Neural cell (in vitro differentiated cells): ENCODE results near the gene ACER1.

Experiments used
- EZH2 ChIP-seq: fragments of 200-600, 300-800 bp; shearing (Covaris generic), sonication (generic); IDR thresholded peaks from 2 replicates; pipeline ENCODE4 v1.6.1; 2014; ENCODE audit warnings: antibody characterized with exemption, low read length, borderline replicate concordance, mild to moderate bottlenecking; ENCODE audit not compliant: insufficient read depth, poor library complexity, severe bottlenecking
- MXI1 ChIP-seq: fragments of 450-650 bp; conservative IDR thresholded peaks from 2 replicates; pipeline ENCODE4 v1.6.1; 2014; ENCODE audit warnings: antibody characterized with exemption, mild to moderate bottlenecking; ENCODE audit not compliant: poor library complexity, severe bottlenecking
- SMC3 ChIP-seq: fragments of 450-650 bp; conservative IDR thresholded peaks from 2 replicates; pipeline ENCODE4 v1.6.1; 2014; ENCODE audit warnings: antibody characterized with exemption, mild to moderate bottlenecking, moderate library complexity; ENCODE audit not compliant: poor library complexity
- TF ChIP-seq, protein P1 (sequence below): fragments of 450-650 bp; IDR thresholded peaks from 2 replicates; pipeline ENCODE4 v1.5.1; 2014; ENCODE audit warnings: antibody characterized with exemption, mild to moderate bottlenecking, moderate library complexity; ENCODE audit not compliant: poor library complexity, severe bottlenecking
- TF ChIP-seq, protein P2 (sequence below): IDR thresholded peaks from 2 replicates; pipeline ENCODE4 v1.6.1; 2012; ENCODE audit warnings: borderline replicate concordance

DNA sequence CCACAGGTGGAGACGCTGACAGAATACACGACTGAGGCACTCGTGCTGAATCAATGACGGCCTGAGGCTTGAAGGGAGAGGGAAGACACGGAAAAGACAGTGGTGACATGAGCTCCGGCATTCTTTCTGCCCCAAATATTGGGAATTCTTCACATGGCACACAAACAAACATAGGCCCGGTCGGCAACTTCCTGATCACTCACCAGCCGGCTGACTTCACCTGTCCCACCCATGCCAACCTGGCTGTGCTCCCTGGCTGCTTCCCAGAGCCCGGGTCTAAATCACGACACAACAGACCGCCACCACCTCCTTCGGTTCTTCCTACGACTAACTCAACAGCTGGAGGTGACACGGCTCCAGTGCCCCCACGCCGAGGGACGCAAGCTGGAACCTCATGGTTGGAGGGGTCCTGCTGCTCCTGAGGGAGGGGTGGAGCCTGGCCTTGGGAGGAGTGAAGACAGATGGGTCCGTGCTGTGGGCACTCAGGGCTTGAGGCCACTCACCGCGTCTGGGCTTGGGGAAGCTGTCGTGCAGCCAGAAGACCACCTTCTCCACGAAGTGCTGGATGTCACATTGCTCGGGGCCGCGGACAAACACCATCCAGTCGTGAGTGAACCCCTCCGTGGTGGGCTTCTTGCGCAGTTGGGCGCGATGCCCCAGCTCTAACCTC, 63.2 kb downstream of the ACER1 start:
- TF ChIP-seq EZH2 (no peak), SMC3 (no peak), MXI1 (no peak)
- TF ChIP-seq, protein P1, sequence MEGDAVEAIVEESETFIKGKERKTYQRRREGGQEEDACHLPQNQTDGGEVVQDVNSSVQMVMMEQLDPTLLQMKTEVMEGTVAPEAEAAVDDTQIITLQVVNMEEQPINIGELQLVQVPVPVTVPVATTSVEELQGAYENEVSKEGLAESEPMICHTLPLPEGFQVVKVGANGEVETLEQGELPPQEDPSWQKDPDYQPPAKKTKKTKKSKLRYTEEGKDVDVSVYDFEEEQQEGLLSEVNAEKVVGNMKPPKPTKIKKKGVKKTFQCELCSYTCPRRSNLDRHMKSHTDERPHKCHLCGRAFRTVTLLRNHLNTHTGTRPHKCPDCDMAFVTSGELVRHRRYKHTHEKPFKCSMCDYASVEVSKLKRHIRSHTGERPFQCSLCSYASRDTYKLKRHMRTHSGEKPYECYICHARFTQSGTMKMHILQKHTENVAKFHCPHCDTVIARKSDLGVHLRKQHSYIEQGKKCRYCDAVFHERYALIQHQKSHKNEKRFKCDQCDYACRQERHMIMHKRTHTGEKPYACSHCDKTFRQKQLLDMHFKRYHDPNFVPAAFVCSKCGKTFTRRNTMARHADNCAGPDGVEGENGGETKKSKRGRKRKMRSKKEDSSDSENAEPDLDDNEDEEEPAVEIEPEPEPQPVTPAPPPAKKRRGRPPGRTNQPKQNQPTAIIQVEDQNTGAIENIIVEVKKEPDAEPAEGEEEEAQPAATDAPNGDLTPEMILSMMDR, result no peak
- TF ChIP-seq, protein P2, sequence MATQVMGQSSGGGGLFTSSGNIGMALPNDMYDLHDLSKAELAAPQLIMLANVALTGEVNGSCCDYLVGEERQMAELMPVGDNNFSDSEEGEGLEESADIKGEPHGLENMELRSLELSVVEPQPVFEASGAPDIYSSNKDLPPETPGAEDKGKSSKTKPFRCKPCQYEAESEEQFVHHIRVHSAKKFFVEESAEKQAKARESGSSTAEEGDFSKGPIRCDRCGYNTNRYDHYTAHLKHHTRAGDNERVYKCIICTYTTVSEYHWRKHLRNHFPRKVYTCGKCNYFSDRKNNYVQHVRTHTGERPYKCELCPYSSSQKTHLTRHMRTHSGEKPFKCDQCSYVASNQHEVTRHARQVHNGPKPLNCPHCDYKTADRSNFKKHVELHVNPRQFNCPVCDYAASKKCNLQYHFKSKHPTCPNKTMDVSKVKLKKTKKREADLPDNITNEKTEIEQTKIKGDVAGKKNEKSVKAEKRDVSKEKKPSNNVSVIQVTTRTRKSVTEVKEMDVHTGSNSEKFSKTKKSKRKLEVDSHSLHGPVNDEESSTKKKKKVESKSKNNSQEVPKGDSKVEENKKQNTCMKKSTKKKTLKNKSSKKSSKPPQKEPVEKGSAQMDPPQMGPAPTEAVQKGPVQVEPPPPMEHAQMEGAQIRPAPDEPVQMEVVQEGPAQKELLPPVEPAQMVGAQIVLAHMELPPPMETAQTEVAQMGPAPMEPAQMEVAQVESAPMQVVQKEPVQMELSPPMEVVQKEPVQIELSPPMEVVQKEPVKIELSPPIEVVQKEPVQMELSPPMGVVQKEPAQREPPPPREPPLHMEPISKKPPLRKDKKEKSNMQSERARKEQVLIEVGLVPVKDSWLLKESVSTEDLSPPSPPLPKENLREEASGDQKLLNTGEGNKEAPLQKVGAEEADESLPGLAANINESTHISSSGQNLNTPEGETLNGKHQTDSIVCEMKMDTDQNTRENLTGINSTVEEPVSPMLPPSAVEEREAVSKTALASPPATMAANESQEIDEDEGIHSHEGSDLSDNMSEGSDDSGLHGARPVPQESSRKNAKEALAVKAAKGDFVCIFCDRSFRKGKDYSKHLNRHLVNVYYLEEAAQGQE, result no peak
